ENCODE data around the gene CD274. TPM values are rescaled to one million over a fixed set of nuclear protein-coding genes. Genes with fewer than 3 reads are reported as not detected.

CD274 gene
- polyA plus RNA-seq, 2 donors: 0.62 to 0.98 TPM

DNA sequence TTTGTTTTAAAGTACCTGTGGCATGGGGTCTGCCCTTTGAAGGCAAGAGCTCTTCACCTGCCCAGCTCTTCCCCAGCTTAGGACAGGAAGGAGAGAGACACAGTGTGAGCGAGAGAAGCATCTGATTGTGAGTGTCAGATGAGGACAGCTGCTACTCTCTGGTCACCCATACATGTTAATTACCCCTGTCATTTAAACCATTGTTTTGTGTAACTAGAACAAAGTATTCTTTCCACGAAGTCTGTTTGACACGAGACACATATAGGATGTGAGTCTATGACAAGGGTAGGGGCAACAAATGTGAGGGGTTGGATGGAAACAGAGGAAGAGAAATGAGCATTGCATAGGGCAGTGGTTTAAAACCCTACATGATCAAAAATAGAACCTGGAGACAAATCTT lies 3.0 kb upstream of the CD274 start:
- no peaks in the 10 kb centered on the region for H3K9me3 ChIP-seq (ENCODE audit: control insufficient read depth in 2 of 2, insufficient read depth in 1 of 2, low read depth in 1 of 2, low read length in 1 of 2)
- no peaks in the 10 kb centered on the region for H3K36me3 ChIP-seq (ENCODE audit: control insufficient read depth in 2 of 2, insufficient read depth in 2 of 2, low read length in 1 of 2)
- H3K27me3 ChIP-seq (ENCODE audit: control insufficient read depth in 1 of 2, insufficient read depth in 2 of 2, low read length in 2 of 2): no peaks in the 10 kb centered on the region
- H3K4me1 ChIP-seq (ENCODE audit: control insufficient read depth in 2 of 2, insufficient read depth in 2 of 2, low read length in 1 of 2): no peaks in the 10 kb centered on the region
- WGBS, 2 donors: 84 to 87% methylated on average over 3 of the region's 3 CpGs
- no peak overlapping the region for H3K27ac ChIP-seq (ENCODE audit: low read depth in 2 of 2, low read length in 1 of 2)
- no peak overlapping the region for H3K4me3 ChIP-seq (ENCODE audit: low read depth in 1 of 2, low read length in 2 of 2)

DNA sequence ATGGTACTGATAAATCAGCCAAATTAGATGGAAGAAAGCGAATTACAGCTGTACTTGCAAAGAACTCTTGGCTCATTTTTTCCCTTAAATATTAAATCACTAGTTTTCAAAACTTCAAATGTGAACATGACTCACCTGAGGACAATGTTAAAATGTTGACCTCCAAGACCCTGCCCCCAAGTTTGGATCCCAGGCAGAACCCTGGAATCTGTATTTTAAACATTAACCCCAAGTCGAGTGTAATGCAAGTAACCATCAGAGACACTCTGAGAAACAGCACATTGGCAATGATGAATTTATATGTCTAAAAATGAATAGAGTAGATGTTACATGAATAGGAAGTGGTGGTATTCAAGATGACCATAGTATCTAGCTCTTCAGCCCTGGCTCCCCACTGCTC lies 2.3 kb upstream of the CD274 start:
- H3K4me1 ChIP-seq (ENCODE audit: control insufficient read depth in 2 of 2, insufficient read depth in 2 of 2, low read length in 1 of 2): no peaks in the 10 kb centered on the region
- no peaks in the 10 kb centered on the region for H3K27me3 ChIP-seq (ENCODE audit: control insufficient read depth in 1 of 2, insufficient read depth in 2 of 2, low read length in 2 of 2)
- H3K4me3 ChIP-seq (ENCODE audit: low read depth in 1 of 2, low read length in 2 of 2): no peak overlapping the region
- H3K9me3 ChIP-seq (ENCODE audit: control insufficient read depth in 2 of 2, insufficient read depth in 1 of 2, low read depth in 1 of 2, low read length in 1 of 2): no peaks in the 10 kb centered on the region
- 82 to 93% methylated on average over 2 of the region's 2 CpGs for WGBS, 2 donors
- no peaks in the 10 kb centered on the region for H3K36me3 ChIP-seq (ENCODE audit: control insufficient read depth in 2 of 2, insufficient read depth in 2 of 2, low read length in 1 of 2)
- no peak overlapping the region for H3K27ac ChIP-seq (ENCODE audit: low read depth in 2 of 2, low read length in 1 of 2)

DNA sequence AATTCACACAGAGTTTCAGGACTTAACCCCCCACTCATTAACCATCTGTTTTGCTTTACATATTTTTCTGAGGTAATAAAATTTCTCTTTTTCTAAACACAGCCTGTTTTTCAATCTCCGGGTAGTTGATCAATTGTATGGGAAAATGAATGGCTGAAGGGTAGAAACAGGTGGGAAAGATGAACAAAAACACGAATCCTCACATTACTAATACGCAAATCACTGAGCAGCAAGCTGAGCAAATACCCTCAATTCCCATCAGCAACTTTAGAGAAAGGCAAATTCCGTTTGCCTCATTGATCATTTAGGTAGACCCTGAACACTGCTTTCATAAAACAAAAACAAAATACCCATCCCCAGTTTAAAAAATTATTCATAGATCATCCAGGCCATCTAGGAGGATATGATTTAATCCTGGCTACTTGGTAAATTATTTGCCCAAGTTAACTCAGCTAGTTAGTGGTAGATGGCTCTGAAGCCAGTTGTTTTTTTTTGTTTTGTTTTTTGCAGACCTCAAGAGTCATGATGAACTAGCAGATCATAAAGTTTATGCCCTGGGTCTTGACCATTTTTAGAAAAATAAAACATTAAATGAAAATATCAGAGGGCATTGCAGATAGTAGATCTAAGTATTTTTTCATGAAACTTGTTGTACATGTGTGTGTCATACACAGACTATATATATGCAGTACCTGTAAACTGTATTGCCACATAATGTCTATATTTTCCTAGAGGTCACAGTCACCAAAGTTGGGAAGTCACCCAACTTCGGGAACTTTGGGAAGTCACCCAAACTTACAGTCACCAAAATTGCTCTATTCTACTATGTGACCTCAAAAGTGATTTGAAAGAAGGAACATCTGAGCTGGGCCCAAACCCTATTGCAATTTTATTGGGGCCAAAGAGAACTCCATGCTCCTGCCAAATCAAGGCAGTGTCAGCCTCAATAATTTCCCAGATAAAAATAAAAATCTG lies 1.6 kb upstream of the CD274 start:
- 80 to 88% methylated on average over 5 of the region's 5 CpGs for WGBS, 2 donors
- Histone ChIP-seq H3K27ac (ENCODE audit: low read depth in 2 of 2, low read length in 1 of 2) (peak overlapping the region in 1 of 2 donors; percentile 4), H3K9me3 (ENCODE audit: control insufficient read depth in 2 of 2, insufficient read depth in 1 of 2, low read depth in 1 of 2, low read length in 1 of 2) (no peaks in the 10 kb centered on the region), H3K36me3 (ENCODE audit: control insufficient read depth in 2 of 2, insufficient read depth in 2 of 2, low read length in 1 of 2) (no peaks in the 10 kb centered on the region), H3K4me1 (ENCODE audit: control insufficient read depth in 2 of 2, insufficient read depth in 2 of 2, low read length in 1 of 2) (no peaks in the 10 kb centered on the region), H3K27me3 (ENCODE audit: control insufficient read depth in 1 of 2, insufficient read depth in 2 of 2, low read length in 2 of 2) (no peaks in the 10 kb centered on the region), H3K4me3 (ENCODE audit: low read depth in 1 of 2, low read length in 2 of 2) (no peak overlapping the region)

DNA sequence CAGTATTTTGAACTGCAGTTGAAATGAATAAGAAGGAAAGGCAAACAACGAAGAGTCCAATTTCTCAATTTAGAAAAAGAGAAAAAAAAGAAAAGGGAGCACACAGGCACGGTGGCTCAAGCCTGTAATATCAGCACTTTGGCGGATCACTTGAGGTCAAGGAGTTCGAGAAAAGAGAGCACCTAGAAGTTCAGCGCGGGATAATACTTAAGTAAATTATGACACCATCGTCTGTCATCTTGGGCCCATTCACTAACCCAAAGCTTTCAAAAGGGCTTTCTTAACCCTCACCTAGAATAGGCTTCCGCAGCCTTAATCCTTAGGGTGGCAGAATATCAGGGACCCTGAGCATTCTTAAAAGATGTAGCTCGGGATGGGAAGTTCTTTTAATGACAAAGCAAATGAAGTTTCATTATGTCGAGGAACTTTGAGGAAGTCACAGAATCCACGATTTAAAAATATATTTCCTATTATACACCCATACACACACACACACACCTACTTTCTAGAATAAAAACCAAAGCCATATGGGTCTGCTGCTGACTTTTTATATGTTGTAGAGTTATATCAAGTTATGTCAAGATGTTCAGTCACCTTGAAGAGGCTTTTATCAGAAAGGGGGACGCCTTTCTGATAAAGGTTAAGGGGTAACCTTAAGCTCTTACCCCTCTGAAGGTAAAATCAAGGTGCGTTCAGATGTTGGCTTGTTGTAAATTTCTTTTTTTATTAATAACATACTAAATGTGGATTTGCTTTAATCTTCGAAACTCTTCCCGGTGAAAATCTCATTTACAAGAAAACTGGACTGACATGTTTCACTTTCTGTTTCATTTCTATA lies 602 bp upstream of the CD274 start:
- Histone ChIP-seq H3K4me3 (ENCODE audit: low read depth in 1 of 2, low read length in 2 of 2) (peak overlapping the region; percentile 60 to 66), H3K4me1 (ENCODE audit: control insufficient read depth in 2 of 2, insufficient read depth in 2 of 2, low read length in 1 of 2) (no peaks in the 10 kb centered on the region), H3K9me3 (ENCODE audit: control insufficient read depth in 2 of 2, insufficient read depth in 1 of 2, low read depth in 1 of 2, low read length in 1 of 2) (no peaks in the 10 kb centered on the region), H3K36me3 (ENCODE audit: control insufficient read depth in 2 of 2, insufficient read depth in 2 of 2, low read length in 1 of 2) (no peaks in the 10 kb centered on the region), H3K27ac (ENCODE audit: low read depth in 2 of 2, low read length in 1 of 2) (peak overlapping the region; percentile 84 to 85), H3K27me3 (ENCODE audit: control insufficient read depth in 1 of 2, insufficient read depth in 2 of 2, low read length in 2 of 2) (no peaks in the 10 kb centered on the region)
- 28 to 31% methylated on average over 15 of the region's 15 CpGs for WGBS, 2 donors

DNA sequence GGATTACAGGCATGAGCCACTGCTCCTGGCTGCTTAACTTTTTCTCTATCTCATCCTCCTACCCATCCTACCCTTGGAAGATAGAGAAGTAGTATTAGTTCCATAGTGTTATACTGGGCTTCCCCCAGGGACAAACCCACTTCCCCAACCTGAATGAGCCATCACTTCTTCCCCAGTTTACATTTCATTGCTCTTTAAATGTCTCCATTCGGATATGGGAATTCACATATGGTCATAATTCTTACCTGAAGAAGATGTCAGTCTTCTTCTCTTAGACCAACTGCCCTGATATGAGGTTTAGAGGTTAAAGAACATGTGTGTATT lies 1.9 kb downstream of the CD274 start:
- Histone ChIP-seq H3K27me3 (ENCODE audit: control insufficient read depth in 1 of 2, insufficient read depth in 2 of 2, low read length in 2 of 2) (no peaks in the 10 kb centered on the region), H3K27ac (ENCODE audit: low read depth in 2 of 2, low read length in 1 of 2) (no peak overlapping the region), H3K9me3 (ENCODE audit: control insufficient read depth in 2 of 2, insufficient read depth in 1 of 2, low read depth in 1 of 2, low read length in 1 of 2) (no peaks in the 10 kb centered on the region), H3K36me3 (ENCODE audit: control insufficient read depth in 2 of 2, insufficient read depth in 2 of 2, low read length in 1 of 2) (peaks cover 0 to 2% of the 10 kb centered on the region in 2 donors), H3K4me1 (ENCODE audit: control insufficient read depth in 2 of 2, insufficient read depth in 2 of 2, low read length in 1 of 2) (no peaks in the 10 kb centered on the region), H3K4me3 (ENCODE audit: low read depth in 1 of 2, low read length in 2 of 2) (no peak overlapping the region)
- WGBS, 2 donors: 74 to 91% methylated on average over 1 of the region's 1 CpG

DNA sequence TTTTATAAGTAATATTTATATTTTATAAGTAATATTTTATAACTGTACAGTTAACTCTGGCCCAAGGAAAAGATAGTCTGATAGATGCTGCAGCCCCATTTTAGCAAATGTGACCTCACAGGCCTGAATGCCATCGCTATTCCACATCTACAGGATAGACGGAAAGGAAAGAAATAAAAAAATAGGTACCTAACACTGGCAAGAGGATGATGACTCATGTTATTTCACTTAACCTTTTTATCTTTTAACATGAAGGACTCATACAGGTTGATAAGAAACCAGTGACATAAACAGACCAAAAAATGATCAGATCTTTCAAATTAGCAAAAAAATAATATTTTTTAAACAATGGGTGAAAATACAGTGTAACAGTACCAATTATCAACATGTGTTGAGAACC lies 2.7 kb downstream of the CD274 start:
- WGBS, 2 donors: 75% methylated on average over 2 of the region's 2 CpGs
- Histone ChIP-seq H3K4me3 (ENCODE audit: low read depth in 1 of 2, low read length in 2 of 2) (no peak overlapping the region), H3K36me3 (ENCODE audit: control insufficient read depth in 2 of 2, insufficient read depth in 2 of 2, low read length in 1 of 2) (peaks cover 0 to 2% of the 10 kb centered on the region in 2 donors), H3K9me3 (ENCODE audit: control insufficient read depth in 2 of 2, insufficient read depth in 1 of 2, low read depth in 1 of 2, low read length in 1 of 2) (no peaks in the 10 kb centered on the region), H3K27me3 (ENCODE audit: control insufficient read depth in 1 of 2, insufficient read depth in 2 of 2, low read length in 2 of 2) (no peaks in the 10 kb centered on the region), H3K4me1 (ENCODE audit: control insufficient read depth in 2 of 2, insufficient read depth in 2 of 2, low read length in 1 of 2) (no peaks in the 10 kb centered on the region), H3K27ac (ENCODE audit: low read depth in 2 of 2, low read length in 1 of 2) (no peak overlapping the region)

DNA sequence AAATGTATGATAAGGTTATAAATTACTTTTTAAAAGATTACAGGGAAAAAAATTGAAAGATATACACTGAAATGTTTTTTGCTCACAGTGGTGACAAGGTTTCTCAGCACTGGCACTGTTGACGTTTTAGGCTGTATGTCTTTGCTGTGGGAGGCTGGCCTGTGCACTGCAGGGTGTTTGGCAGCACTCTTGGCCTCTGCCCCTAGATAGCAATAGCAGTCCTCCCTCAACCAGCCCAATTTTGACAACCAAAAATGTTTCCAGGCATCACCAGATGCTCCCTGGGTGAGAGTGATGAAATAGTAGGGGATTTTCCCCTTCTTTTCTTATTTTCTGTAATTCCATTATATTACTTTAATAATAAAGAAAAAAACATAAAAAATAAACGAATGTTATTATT lies 3.3 kb downstream of the CD274 start:
- 50 to 70% methylated on average over 2 of the region's 2 CpGs for WGBS, 2 donors
- Histone ChIP-seq H3K27ac (ENCODE audit: low read depth in 2 of 2, low read length in 1 of 2) (no peak overlapping the region), H3K27me3 (ENCODE audit: control insufficient read depth in 1 of 2, insufficient read depth in 2 of 2, low read length in 2 of 2) (no peaks in the 10 kb centered on the region), H3K9me3 (ENCODE audit: control insufficient read depth in 2 of 2, insufficient read depth in 1 of 2, low read depth in 1 of 2, low read length in 1 of 2) (no peaks in the 10 kb centered on the region), H3K36me3 (ENCODE audit: control insufficient read depth in 2 of 2, insufficient read depth in 2 of 2, low read length in 1 of 2) (peaks cover 0 to 2% of the 10 kb centered on the region in 2 donors), H3K4me3 (ENCODE audit: low read depth in 1 of 2, low read length in 2 of 2) (no peak overlapping the region), H3K4me1 (ENCODE audit: control insufficient read depth in 2 of 2, insufficient read depth in 2 of 2, low read length in 1 of 2) (no peaks in the 10 kb centered on the region)

DNA sequence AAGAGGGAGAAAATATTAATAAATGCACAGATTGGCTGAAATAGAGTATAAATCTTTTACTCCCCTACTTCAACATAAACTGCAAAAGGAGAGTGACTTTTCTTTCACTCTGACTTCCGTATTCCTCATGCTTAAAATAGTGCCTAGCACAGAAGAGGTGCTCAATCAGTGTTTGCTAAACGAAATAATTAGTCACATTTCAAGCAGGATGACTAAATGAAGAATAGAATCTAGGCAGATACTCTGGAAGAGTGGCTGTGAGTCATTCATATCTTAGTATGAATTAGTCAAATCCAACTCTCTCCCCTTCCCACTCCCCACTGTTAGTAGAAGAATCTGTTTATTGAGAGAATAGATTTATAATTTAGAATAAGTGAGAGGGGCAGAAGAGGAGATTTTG lies 4.8 kb downstream of the CD274 start:
- H3K9me3 ChIP-seq (ENCODE audit: control insufficient read depth in 2 of 2, insufficient read depth in 1 of 2, low read depth in 1 of 2, low read length in 1 of 2): no peaks in the 10 kb centered on the region
- no peaks in the 10 kb centered on the region for H3K27me3 ChIP-seq (ENCODE audit: control insufficient read depth in 1 of 2, insufficient read depth in 2 of 2, low read length in 2 of 2)
- no peak overlapping the region for H3K27ac ChIP-seq (ENCODE audit: low read depth in 2 of 2, low read length in 1 of 2)
- 34 to 43% methylated on average over 2 of the region's 2 CpGs for WGBS, 2 donors
- no peak overlapping the region for H3K4me3 ChIP-seq (ENCODE audit: low read depth in 1 of 2, low read length in 2 of 2)
- H3K36me3 ChIP-seq (ENCODE audit: control insufficient read depth in 2 of 2, insufficient read depth in 2 of 2, low read length in 1 of 2): peaks cover 0 to 2% of the 10 kb centered on the region in 2 donors
- H3K4me1 ChIP-seq (ENCODE audit: control insufficient read depth in 2 of 2, insufficient read depth in 2 of 2, low read length in 1 of 2): peaks cover 0 to 2% of the 10 kb centered on the region in 2 donors

DNA sequence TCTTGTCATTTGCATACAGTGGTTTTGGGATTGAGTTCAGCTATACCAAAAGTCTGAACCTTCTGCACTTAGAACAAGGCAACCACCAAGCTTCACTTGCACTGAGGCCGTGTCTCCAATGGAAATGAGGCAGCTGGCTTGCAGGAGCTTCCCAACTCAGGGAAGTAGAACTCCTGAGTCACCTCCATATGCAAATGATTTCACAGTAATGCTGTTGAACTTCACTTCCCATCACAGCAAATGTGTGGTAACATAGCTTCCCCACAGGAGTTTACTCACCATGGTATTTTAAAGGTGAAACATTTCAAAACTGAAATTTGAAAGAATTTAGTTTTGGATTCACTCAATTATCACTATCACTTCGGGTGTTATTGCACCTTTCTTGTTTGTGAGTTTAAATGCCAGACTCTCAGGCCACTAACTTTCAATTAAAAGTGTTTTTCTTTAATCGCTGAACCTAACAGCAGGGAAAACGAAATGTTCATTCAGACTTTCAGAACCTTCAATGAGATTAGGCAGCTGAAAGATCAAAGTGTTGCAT lies 9.0 kb downstream of the CD274 start:
- WGBS, 2 donors: 65 to 77% methylated on average over 4 of the region's 4 CpGs
- Histone ChIP-seq H3K36me3 (ENCODE audit: control insufficient read depth in 2 of 2, insufficient read depth in 2 of 2, low read length in 1 of 2) (peaks cover 0 to 2% of the 10 kb centered on the region in 2 donors), H3K4me1 (ENCODE audit: control insufficient read depth in 2 of 2, insufficient read depth in 2 of 2, low read length in 1 of 2) (peaks cover 0 to 2% of the 10 kb centered on the region in 2 donors), H3K9me3 (ENCODE audit: control insufficient read depth in 2 of 2, insufficient read depth in 1 of 2, low read depth in 1 of 2, low read length in 1 of 2) (no peaks in the 10 kb centered on the region), H3K27me3 (ENCODE audit: control insufficient read depth in 1 of 2, insufficient read depth in 2 of 2, low read length in 2 of 2) (no peaks in the 10 kb centered on the region), H3K4me3 (ENCODE audit: low read depth in 1 of 2, low read length in 2 of 2) (no peak overlapping the region), H3K27ac (ENCODE audit: low read depth in 2 of 2, low read length in 1 of 2) (no peak overlapping the region)
